Neural progenitor cell (in vitro differentiated cells): ENCODE results near the gene NOX3.

Experiments
- CTCF ChIP-seq: fragments of 200-600 bp; sonication (generic); IDR thresholded peaks from 2 replicates; pipeline ENCODE4 v1.5.1; 2017; ENCODE audit warnings: antibody characterized with exemption, mild to moderate bottlenecking
- EZH2phosphoT487 ChIP-seq: fragments of 200-600 bp; sonication (generic); IDR thresholded peaks from 2 replicates; pipeline ENCODE4 v1.6.1; 2017; ENCODE audit warnings: antibody characterized with exemption

GRCh38 chr6:155486721-155487294, 31.2 kb upstream of the NOX3 start:
- TF ChIP-seq CTCF, result no peak
- no peak for TF ChIP-seq EZH2phosphoT487
